C1 segment of cervical spinal cord (tissue), 14 donors: Measurements from ENCODE around the gene SRRM5.

ENCODE experiments used
- DNase-seq, 14 donors: peaks; one replicate each; lab custom pipeline; 2025; lab: John Stamatoyannopoulos, UW

Gene SRRM5

DNA sequence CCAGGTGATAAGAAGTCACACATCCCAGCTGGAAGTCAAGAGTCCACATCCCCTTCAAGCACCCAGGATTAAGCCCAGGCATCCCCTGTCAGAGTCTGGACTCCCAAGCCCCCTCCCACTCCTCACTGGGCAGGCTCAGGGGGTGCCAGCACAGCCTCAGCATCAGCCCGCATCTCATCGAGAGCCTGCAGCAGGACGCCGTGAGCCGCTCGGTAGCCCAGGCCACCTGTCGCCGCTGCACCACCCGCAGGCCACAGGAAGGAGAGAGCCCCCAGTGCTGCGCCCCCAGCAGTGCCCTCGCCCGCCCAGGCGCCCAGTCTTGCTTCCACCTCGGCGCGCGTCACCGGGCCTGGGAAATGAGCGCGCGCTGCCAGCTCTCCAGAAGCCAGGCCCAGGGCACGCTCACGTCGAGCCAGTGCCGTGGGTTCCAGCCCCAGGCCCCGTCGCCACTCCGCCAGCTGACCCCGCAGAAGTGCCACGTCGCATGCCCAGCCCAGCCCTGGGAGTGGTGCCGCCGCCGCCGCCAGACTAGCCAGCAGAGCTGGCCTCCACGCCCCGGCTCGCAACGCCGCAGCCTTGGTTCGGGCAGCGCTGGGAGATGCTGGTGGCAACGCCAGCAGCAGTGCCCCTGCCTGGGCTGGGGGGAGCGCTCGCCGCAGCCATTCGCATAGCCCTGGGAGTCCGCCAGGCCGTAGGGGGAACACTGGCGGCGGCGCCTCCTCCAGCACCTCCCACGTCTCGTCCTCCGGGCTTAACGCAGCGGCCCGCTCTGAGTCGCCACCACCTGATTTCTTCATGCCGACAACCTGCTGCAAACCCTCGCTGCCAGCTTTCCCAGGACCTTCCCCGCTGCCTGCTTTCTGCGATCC lies 19.8 kb upstream of the SRRM5 start:
- DNase-seq: no peak

DNA sequence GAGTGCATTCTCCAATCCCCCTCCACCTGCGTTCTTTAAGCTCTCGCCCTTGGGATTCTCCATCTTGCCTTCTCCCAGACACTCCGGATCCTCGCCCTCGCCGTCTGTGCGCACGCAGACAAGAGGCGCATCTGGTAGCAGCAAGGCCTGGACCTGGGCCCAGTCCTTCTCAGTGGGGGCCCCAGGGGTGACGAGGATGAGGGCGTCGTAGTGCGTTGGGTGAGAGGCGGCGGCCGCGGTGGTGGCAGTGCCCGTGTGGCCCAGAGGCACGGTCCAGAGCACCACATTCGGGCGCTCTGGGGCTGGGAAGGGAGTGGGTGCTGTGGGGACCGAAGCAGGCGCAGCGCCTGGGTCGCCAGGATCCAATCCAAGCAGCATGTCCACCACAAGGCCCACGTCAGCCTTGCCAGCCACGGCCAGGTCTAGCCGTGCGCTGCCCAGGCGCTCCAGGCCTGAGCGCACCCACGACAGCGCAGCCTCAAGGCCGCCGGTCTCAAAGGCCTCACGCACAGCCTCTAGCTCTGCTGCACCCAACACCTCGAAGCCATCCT lies 19.0 kb upstream of the SRRM5 start:
- DNase-seq: no peak

DNA sequence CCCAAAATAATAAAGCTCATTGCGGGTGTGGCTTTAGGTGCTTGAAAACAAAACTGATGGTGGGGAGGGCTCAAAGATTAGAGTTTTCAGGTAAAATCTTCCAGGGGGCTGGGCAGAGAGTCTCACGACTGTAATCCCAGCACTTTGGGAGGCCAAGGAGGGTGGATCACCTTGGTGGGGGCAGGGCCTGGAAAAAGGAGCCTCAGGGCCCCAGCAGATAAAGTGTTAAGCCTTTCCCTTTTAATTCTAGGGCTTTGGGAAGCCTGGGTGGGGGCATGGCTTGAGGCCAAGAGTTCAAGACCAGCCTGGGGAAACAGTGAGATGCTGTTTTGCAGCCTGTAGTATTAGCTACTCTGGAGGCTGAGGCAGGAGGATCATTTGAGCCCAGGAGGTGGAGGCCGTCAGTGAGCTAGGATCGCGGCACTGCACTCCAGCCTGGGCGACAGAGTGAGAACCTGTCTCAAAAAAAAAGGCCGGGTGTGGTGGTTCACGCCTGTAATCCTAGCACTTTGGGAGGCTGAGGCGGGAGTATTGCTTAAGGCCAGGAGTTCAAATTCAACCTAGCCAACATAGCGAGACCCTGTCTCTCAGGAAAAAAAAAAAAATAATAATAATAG lies 17.7 kb upstream of the SRRM5 start:
- no peak for DNase-seq

DNA sequence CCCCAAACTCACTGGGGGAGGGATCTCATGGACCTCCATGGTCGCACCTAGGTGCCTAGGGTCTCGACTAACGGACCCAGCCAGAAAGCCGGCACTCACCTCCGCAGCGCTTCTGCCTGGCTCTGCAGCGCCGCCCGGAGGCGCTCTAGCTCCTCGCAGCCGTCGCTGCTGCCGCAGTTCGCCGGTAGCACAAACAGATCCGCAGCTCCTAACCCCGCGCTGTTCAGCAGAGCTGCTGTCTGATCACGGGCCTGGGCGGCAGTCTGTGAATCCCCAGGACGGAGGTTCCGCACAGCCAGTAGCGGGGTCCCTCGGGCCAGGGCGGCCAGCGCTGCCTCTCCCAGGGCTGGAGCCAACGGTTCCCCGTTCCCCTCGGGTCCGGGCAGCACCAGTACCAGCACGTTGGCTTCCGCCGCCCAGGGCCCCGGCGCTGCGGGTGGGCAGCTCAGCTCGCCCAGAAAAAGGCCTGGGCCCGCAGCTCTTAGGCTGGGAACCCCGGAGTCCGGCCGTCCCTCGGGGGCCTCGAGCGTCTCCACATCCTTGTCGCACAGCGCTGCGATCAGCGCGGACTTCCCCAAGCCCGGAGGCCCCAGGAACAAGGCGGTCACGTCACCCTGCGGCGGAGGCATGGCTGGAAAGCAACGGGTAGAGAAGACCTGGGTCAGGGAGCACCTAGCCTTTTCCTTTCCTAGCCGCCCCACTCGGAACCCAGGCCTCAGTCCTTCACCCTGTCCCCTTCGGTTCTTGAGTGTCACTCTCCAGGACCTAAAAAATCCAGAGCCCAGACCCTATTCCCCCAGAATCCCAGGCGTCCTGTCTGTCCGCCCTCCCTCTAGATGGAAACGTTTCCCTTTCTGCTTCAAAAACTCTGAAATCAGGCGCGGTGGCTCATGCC lies 16.9 kb upstream of the SRRM5 start:
- DNase-seq: peak in 5 of 14 donors; percentile 18 to 44 (median 29)

DNA sequence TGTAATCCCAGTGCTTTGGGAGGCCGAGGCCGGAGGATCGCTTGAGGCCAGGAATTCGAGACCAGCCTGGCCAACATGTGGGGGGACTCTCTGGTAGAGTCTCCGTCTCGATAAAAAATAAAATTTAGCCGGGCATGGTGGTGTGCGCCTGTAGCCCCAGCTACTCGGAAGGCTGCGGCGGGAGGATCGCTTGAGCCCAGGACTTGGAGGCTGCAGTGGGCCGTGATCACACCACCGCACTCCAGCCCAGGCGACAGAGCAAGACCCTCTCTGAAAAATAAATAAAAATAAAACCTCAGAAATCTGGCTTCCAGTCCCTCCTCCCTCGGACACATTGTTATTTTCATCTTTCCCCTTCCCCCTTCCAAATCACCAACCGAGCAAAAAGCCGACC lies 16.3 kb upstream of the SRRM5 start:
- DNase-seq: no peak

DNA sequence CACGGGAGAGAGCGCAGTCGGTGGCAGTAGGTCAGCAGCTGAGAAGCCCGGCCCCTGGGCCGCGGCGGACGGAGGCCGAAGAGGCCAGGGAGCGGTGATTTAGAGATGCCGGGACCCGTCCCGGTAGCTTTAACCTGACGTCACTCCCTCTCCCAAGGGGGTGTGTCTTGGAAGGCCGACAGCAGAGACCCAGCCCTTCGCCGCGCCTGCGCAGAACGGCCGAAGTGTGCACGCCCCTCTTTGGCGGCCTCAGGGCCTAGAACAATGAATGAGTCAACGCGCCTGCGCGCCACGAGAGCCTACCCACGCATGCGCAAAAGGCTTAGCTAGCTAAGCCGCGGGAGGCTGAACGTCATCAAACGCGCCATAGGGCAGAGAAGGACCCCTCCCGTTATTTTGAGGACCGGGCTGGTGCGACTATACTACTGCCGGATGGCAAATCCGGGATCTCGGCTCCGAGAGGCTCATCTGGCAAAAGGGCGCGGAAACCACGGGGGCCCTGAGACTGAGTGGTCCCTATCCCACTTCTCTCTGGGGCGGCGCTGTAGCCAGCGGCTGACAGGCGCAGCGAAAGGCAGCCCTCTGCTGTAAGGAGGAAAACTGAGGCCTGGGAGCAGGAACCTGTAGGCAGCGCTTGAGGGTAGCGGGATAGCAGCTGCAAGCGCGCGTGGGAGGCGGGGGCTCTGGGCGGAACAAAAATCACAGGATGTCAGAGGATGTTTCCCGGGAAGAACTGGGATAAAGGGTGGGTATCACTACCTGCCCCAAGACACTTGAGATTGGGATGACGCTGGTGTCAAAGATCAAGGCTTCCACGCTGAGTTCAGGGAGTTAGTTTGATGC lies 15.7 kb upstream of the SRRM5 start, which contains the start of the genes IRGQ and ZNF576:
Gene IRGQ (minus strand): TSS at position 136 of the 843 bp plus-strand sequence. CDS start 796 bp downstream, outside the sequence.
Gene ZNF576 (plus strand): TSS at position 597 of the 843 bp plus-strand sequence. CDS start 514 bp downstream, outside the sequence.
- peak; percentile 97 to 100 (median 99) for DNase-seq

DNA sequence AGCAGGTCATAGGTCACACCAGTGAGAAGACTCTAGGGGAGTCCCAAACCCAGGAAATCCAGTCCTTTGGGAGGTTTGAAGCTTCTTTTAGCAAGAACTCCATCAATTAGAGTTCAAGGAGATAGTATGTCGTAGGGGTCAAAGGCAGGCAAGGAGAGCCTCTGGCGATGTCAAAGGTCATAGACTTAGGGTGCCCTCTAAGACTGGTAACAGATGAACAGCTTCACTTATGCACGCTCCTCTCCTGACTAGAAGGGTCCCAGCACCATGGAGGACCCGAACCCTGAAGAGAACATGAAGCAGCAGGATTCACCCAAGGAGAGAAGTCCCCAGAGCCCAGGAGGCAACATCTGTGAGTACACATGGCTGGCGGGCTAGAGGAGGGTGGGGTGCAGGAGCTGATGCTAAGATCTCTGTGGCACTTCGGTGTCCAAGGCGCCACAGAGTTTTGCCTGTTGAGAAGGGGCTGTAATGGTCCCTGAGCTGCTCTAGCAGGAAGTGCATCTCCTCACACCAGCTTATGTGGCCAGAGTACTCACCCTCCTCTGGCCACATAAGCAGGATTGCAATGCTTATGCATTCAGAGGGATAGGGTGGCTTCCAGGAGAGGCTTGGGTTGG lies 14.9 kb upstream of the SRRM5 start:
- DNase-seq: no peak

DNA sequence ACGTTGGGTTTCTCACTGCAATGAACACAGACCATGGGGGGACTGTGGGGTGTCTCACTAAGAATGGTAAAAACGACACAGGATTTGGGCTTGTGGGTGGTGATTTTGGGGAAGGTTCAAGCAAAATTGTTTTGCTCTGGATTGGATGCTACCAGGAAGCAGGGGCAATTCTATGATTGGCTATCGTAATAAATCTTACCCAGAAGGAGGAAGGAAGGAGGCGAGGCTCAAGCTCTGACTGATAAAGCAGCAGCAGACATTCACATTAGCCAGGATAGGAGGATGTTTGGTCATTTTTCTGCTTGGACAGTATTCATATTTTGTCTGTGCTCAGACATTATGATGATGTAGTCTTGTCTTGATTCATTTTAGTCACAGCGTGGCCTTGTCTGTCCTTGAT lies 14.0 kb upstream of the SRRM5 start:
- no peak for DNase-seq

DNA sequence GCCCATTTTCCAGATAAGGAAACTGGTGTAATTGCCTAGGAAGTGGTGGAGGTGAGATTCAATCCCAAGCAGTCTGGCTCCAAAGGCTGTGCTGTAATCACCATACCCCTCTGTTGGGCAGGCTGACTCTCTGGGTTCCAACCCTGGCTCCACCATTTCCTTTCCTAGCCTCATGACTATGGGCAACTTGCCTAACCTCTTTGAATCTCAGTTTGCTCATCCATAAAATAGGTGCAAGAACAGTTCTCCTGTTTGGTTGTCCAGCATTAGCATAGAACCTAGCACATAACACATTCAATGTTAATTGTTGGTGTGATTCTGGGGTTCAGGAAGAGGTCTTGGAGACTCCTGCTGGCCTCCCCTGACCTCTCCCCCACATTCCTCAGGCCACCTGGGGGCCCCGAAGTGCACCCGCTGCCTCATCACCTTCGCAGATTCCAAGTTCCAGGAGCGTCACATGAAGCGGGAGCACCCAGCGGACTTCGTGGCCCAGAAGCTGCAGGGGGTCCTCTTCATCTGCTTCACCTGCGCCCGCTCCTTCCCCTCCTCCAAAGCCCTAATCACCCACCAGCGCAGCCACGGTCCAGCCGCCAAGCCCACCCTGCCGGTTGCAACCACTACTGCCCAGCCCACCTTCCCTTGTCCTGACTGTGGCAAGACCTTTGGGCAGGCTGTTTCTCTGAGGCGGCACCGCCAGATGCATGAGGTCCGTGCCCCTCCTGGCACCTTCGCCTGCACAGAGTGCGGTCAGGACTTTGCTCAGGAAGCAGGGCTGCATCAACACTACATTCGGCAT lies 13.2 kb upstream of the SRRM5 start:
- no peak for DNase-seq

DNA sequence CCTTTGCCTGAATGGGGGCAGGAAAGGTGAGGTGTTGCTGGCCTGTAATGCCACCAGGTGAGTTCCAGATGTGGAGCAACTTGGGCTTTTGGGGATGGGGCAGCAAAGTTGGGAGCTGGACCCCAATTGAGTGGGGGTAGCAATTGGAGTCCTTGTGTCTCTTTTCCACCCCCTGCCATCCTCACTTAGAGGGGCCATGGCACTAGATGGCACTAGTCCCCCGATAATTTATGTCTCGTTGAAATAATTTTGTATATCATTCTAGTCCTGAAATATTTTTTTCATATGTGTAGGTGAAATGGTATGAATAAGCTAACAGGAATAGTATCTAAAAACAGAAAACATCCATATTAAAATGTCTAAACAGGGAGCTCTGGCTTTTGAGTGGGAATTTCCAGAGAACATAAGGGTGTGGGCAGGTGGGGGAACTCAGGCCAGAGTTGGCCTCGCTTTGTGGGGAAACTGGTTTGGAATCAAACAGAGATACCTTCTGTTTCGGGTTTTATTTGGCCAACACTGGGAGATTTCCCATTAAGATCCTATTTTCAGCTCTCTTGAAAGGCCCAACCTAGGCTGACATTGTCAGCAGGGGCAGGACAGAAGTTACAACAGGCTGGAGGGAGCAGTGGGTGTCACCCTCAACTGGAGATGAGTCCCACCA lies 12.1 kb upstream of the SRRM5 start:
- DNase-seq: peak in 1 of 14 donors; percentile 77

DNA sequence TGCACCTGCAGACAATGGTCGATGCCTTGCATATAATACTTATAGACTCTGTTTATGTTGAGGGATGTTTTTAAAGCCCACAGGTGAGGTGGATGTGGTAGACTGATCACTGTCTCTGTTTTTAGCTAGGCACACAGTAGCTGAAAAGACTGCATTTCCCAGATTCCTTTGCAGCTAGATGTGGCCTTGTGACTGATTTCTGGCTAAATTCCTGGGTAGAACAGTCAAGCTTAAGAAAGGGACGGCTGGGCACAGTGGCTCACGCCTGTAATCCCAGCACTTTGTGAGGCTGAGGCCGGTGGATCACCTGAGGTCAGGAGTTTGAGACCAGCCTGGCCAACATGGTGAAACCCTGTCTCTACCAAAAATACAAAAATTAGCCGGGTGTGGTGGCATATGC lies 11.6 kb upstream of the SRRM5 start:
- peak in 1 of 14 donors; percentile 74 for DNase-seq

DNA sequence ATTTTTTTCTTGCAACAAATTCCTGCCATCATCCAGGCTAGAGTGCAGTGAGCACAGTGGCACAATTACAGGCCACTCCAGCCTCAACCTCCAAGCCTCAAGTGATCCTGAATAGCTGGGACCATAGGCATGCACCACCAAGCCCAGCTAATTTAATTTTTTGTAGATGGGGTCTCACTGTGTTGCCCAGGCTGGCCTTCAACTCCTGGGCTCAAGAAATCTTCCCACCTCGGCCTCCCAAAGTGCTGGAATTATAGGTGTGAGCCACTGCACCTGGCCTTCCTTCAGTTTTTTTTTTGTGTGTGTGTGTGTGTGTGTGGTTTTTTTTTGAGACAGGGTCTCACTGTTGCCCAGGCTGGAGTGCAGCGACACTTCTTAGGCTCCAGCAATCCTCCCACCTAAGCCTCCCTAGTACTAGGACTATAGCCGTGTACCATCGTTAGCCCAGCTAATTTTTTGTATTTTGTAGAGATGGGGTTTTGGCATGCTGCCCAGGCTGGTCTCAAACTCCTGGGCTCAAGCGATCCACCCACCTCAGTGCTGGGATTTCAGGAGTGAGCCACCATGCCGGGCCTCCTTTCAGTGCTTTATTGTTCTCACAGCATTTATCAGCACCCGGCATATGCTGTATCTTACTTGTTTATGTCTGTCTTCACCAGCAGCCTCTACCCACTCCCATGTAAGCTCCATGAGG lies 5.9 kb upstream of the SRRM5 start:
- DNase-seq: no peak

DNA sequence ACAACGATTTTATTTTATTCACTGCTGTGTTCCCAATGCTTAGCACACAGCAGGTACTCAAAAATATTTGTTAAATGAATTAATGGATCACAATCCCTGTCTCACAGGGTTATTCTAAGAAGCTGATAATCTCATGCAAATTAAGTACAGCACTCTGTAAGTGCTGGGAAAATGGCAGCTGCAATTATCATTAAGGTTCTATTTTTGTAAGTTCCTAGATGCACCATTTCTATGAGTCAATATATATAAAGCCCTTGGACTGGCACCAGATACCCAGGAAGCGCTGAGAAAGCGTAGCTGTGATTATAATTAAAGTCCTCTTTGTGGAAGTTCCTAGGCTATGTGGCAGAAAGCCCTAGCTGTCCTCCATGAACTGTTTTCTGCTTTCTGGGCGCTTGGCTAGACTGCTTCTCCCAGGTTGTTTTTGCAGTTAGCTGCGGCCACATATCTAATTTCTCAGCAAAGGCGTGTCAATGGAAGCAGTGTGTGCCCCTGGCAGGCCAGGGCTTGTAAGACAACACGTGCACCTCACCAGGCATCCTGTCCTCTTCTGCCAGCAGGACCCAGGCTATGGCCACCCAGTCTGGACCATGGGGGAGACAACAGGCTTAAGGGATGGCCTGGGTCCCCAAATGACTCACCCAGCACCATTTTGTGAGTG lies 5.2 kb upstream of the SRRM5 start:
- no peak for DNase-seq

DNA sequence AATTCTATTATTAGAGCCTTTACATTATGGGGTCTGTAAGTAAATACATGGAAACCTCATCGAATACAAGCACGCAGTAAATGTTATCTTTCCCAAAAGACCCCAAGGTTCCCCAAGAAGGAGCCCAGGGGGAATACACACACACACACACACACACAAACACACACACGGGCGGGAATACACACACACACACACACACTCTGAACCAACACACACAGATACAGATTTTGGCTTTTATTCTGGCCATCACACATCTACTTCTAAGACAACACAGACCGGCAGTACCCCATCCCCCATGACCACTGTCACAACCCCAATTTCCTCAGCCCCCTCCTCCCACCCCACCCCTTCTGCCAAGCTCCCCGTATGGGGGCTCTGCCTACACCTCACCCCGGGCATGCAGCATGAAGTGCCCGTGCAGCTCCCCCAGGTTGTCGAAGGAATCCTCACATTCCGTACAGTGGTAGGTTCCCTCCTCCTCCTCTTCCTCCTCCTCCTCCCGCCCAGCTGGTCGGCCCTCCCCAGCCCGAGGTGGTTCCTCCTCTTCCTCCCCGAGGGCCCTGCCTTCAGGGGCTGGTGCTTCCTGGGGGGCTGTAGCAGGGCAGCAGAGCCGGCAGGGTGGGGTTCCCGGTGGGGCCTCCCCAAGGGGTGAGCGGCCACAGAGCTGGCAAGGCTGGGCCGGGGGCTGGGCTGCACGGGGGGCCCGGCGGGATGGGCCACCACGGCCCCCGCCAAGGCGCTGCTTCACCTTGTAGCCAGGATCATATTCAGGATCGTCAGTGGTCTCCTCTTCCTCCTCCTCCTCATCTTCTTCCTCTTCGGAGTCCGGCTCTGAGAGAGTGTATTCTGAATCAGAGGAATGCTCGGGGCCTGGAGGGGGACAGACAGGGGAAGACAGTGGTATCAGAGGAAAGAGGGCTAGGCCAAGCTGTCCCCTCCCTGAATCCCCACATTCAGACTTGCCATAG lies 4.4 kb upstream of the SRRM5 start:
- DNase-seq: no peak

DNA sequence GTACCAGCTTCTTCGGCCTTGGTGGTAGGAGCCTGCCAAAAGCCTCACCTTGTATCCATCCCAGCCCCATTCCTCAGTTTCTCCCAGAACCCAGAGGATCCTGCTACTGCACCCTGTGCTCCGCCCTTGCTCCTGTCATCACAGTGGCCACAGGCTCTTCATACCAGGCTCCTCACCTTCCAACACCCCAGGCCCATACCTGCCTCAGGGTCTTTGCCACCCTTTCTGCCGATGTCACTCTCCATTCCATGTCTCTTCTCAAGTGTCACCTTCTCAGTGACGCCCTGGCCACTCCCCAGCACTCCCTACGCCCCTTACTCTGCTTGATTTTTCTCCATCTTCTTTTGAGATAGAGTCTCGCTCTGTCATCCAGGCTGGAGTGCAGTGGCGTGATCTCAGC lies 2.0 kb upstream of the SRRM5 start:
- no peak for DNase-seq

DNA sequence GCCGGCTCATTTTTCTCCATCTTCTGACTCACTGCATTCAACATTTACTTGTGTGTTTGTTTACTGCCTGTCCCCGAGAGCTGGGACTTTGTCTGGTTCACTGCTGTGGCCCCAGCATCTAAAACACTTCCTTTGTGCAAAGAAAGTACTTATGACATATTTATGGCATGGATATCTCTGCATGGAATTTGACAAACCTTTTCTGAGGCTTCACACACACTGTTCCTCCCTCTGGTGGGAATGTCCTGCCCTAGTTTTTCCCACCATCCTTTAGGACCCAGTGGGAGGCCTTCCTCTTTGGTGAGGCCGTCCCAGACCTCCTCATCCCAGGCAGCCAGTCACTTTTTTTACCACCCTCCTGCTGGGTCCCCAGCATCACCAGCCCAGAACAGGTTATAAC lies 1.4 kb upstream of the SRRM5 start:
- no peak for DNase-seq
